ENCODE data around the gene KCNV2.

DNA sequence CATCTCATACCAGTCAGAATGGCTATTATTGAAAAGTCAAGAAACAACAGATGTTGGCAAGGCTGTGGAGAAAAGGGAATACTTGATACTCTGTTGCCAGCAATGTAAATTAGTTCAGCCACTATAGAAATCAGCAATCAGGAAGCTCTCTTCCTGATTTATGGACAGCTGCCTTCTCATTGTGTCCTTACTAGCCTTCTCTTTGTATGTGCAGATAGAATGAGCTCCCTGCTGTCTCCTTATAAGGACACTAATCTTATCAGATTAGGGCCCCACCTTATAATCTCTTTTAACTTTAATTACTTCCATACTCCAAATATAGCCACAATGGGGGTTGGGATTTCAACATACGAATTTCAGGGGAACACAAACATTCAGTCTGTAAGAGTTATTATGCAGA lies 38.0 kb downstream of the KCNV2 start:
- no peak for TF ChIP-seq POLR2AphosphoS5 (IDR thresholded peaks at IDR 0.05; ENCODE audit: insufficient read depth in 1 of 2, low read depth in 1 of 2)
- TF ChIP-seq, protein P1, sequence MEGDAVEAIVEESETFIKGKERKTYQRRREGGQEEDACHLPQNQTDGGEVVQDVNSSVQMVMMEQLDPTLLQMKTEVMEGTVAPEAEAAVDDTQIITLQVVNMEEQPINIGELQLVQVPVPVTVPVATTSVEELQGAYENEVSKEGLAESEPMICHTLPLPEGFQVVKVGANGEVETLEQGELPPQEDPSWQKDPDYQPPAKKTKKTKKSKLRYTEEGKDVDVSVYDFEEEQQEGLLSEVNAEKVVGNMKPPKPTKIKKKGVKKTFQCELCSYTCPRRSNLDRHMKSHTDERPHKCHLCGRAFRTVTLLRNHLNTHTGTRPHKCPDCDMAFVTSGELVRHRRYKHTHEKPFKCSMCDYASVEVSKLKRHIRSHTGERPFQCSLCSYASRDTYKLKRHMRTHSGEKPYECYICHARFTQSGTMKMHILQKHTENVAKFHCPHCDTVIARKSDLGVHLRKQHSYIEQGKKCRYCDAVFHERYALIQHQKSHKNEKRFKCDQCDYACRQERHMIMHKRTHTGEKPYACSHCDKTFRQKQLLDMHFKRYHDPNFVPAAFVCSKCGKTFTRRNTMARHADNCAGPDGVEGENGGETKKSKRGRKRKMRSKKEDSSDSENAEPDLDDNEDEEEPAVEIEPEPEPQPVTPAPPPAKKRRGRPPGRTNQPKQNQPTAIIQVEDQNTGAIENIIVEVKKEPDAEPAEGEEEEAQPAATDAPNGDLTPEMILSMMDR (IDR thresholded peaks at IDR 0.05), result no peak
- TF ChIP-seq POLR2A (IDR thresholded peaks at IDR 0.05), result no peak

Measured in vagina (tissue), 2 donors.